ENCODE results near the gene ACVR2B. TPM values are rescaled to one million over a fixed set of nuclear protein-coding genes. Genes with fewer than 3 reads are reported as not detected.

ACVR2B gene
- total RNA-seq, 1 experiment from 2014 or later, result 2.2 TPM

GRCh38 chr3:38471260-38471857 is 17.7 kb downstream of the ACVR2B start:
- DNase-seq (ENCODE audit: low read depth in 1 of 2, low spot score in 2 of 2), result no peak
- no peak overlapping the region for H3K4me3 ChIP-seq
- no peaks in the 10 kb centered on the region for H3K36me3 ChIP-seq
- no peak overlapping the region for H3K27ac ChIP-seq
- H3K9me3 ChIP-seq (replicated peaks), result no peaks in the 10 kb centered on the region
- no peaks in the 10 kb centered on the region for H3K27me3 ChIP-seq (replicated peaks)
- H3K4me1 ChIP-seq (replicated peaks), result no peaks in the 10 kb centered on the region

GRCh38 chr3:38472342-38472741 is 18.7 kb downstream of the ACVR2B start:
- H3K4me3 ChIP-seq, result no peak overlapping the region
- no peaks in the 10 kb centered on the region for H3K9me3 ChIP-seq (replicated peaks)
- no peaks in the 10 kb centered on the region for H3K27me3 ChIP-seq (replicated peaks)
- H3K36me3 ChIP-seq, result no peaks in the 10 kb centered on the region
- DNase-seq (ENCODE audit: low read depth in 1 of 2, low spot score in 2 of 2), result no peak
- H3K27ac ChIP-seq, result no peak overlapping the region
- no peaks in the 10 kb centered on the region for H3K4me1 ChIP-seq (replicated peaks)

- no peak for DNase-seq (ENCODE audit: low read depth in 1 of 2, low spot score in 2 of 2)
- Histone ChIP-seq H3K27me3 (replicated peaks) (no peaks in the 10 kb centered on the region), H3K9me3 (replicated peaks) (no peaks in the 10 kb centered on the region), H3K36me3 (no peaks in the 10 kb centered on the region), H3K27ac (no peak overlapping the region), H3K4me1 (replicated peaks) (no peaks in the 10 kb centered on the region), H3K4me3 (no peak overlapping the region)
These were observed 19.5 kb downstream of the ACVR2B start for GRCh38 chr3:38473229-38473628.

GRCh38 chr3:38474928-38475605 is 21.4 kb downstream of the ACVR2B start:
- Histone ChIP-seq H3K27ac (no peak overlapping the region), H3K36me3 (peaks cover 4% of the 10 kb centered on the region), H3K4me1 (replicated peaks) (no peaks in the 10 kb centered on the region), H3K27me3 (replicated peaks) (no peaks in the 10 kb centered on the region), H3K4me3 (no peak overlapping the region), H3K9me3 (replicated peaks) (no peaks in the 10 kb centered on the region)
- DNase-seq (ENCODE audit: low read depth in 1 of 2, low spot score in 2 of 2), result no peak

- H3K27me3 ChIP-seq (replicated peaks), result no peaks in the 10 kb centered on the region
- no peak for DNase-seq (ENCODE audit: low read depth in 1 of 2, low spot score in 2 of 2)
- H3K4me1 ChIP-seq (replicated peaks), result no peaks in the 10 kb centered on the region
- no peak overlapping the region for H3K27ac ChIP-seq
- H3K4me3 ChIP-seq, result no peak overlapping the region
- peaks cover 8% of the 10 kb centered on the region for H3K36me3 ChIP-seq
- H3K9me3 ChIP-seq (replicated peaks), result 0 out of 2 replicates have a peak, but pooled peaks cover 2% of the 10 kb centered on the region
These were observed 22.0 kb downstream of the ACVR2B start for GRCh38 chr3:38475716-38476115.

- H3K36me3 ChIP-seq, result peaks cover 8% of the 10 kb centered on the region
- H3K9me3 ChIP-seq (replicated peaks), result 0 out of 2 replicates have a peak, but pooled peaks cover 2% of the 10 kb centered on the region
- no peak for DNase-seq (ENCODE audit: low read depth in 1 of 2, low spot score in 2 of 2)
- no peaks in the 10 kb centered on the region for H3K4me1 ChIP-seq (replicated peaks)
- no peak overlapping the region for H3K27ac ChIP-seq
- no peak overlapping the region for H3K4me3 ChIP-seq
- no peaks in the 10 kb centered on the region for H3K27me3 ChIP-seq (replicated peaks)
These were observed 22.6 kb downstream of the ACVR2B start for GRCh38 chr3:38476157-38476756.

GRCh38 chr3:38477057-38477820 is 23.5 kb downstream of the ACVR2B start:
- no peaks in the 10 kb centered on the region for H3K4me1 ChIP-seq (replicated peaks)
- H3K27me3 ChIP-seq (replicated peaks), result no peaks in the 10 kb centered on the region
- no peak overlapping the region for H3K27ac ChIP-seq
- no peak for DNase-seq (ENCODE audit: low read depth in 1 of 2, low spot score in 2 of 2)
- no peak overlapping the region for H3K4me3 ChIP-seq
- 0 out of 2 replicates have a peak, but pooled peaks cover 2% of the 10 kb centered on the region for H3K9me3 ChIP-seq (replicated peaks)
- H3K36me3 ChIP-seq, result peaks cover 8% of the 10 kb centered on the region

GRCh38 chr3:38477839-38478450 is 24.3 kb downstream of the ACVR2B start:
- 0 out of 2 replicates have a peak, but pooled peaks cover 2% of the 10 kb centered on the region for H3K9me3 ChIP-seq (replicated peaks)
- peaks cover 8% of the 10 kb centered on the region for H3K36me3 ChIP-seq
- H3K27me3 ChIP-seq (replicated peaks), result no peaks in the 10 kb centered on the region
- no peak overlapping the region for H3K4me3 ChIP-seq
- H3K4me1 ChIP-seq (replicated peaks), result no peaks in the 10 kb centered on the region
- no peak for DNase-seq (ENCODE audit: low read depth in 1 of 2, low spot score in 2 of 2)
- no peak overlapping the region for H3K27ac ChIP-seq

- H3K4me3 ChIP-seq, result no peak overlapping the region
- no peak for DNase-seq (ENCODE audit: low read depth in 1 of 2, low spot score in 2 of 2)
- no peaks in the 10 kb centered on the region for H3K4me1 ChIP-seq (replicated peaks)
- peaks cover 8% of the 10 kb centered on the region for H3K36me3 ChIP-seq
- 0 out of 2 replicates have a peak, but pooled peaks cover 2% of the 10 kb centered on the region for H3K9me3 ChIP-seq (replicated peaks)
- H3K27ac ChIP-seq, result no peak overlapping the region
- no peaks in the 10 kb centered on the region for H3K27me3 ChIP-seq (replicated peaks)
These were observed 25.2 kb downstream of the ACVR2B start for GRCh38 chr3:38478901-38479300.

- peaks cover 8% of the 10 kb centered on the region for H3K36me3 ChIP-seq
- no peaks in the 10 kb centered on the region for H3K27me3 ChIP-seq (replicated peaks)
- H3K9me3 ChIP-seq (replicated peaks), result 0 out of 2 replicates have a peak, but pooled peaks cover 2% of the 10 kb centered on the region
- peak in 1 of 2 experiments; percentile 39 for DNase-seq (ENCODE audit: low read depth in 1 of 2, low spot score in 2 of 2)
- no peaks in the 10 kb centered on the region for H3K4me1 ChIP-seq (replicated peaks)
- H3K4me3 ChIP-seq, result no peak overlapping the region
- no peak overlapping the region for H3K27ac ChIP-seq
These were observed 25.9 kb downstream of the ACVR2B start for GRCh38 chr3:38479431-38480092.

GRCh38 chr3:38480093-38480445 is 26.4 kb downstream of the ACVR2B start:
- Histone ChIP-seq H3K36me3 (peaks cover 8% of the 10 kb centered on the region), H3K4me3 (no peak overlapping the region)

GRCh38 chr3:38480930-38481329 is 27.2 kb downstream of the ACVR2B start:
- Histone ChIP-seq H3K4me3 (no peak overlapping the region), H3K36me3 (peaks cover 8% of the 10 kb centered on the region), H3K27me3 (replicated peaks) (no peaks in the 10 kb centered on the region), H3K27ac (no peak overlapping the region), H3K9me3 (replicated peaks) (0 out of 2 replicates have a peak, but pooled peaks cover 2% of the 10 kb centered on the region), H3K4me1 (replicated peaks) (no peaks in the 10 kb centered on the region)
- DNase-seq (ENCODE audit: low read depth in 1 of 2, low spot score in 2 of 2), result no peak

More at GRCh38 chr3:38480093-38480445, 26.4 kb downstream of the ACVR2B start:
- Histone ChIP-seq H3K9me3 (replicated peaks) (0 out of 2 replicates have a peak, but pooled peaks cover 2% of the 10 kb centered on the region), H3K4me1 (replicated peaks) (no peaks in the 10 kb centered on the region), H3K27me3 (replicated peaks) (no peaks in the 10 kb centered on the region), H3K27ac (no peak overlapping the region)
- no peak for DNase-seq (ENCODE audit: low read depth in 1 of 2, low spot score in 2 of 2)

GRCh38 chr3:38482951-38483350 is 29.3 kb downstream of the ACVR2B start:
- Histone ChIP-seq H3K36me3 (peaks cover 8% of the 10 kb centered on the region), H3K4me3 (no peak overlapping the region), H3K27ac (no peak overlapping the region), H3K9me3 (replicated peaks) (0 out of 2 replicates have a peak, but pooled peaks cover 2% of the 10 kb centered on the region), H3K27me3 (replicated peaks) (no peaks in the 10 kb centered on the region), H3K4me1 (replicated peaks) (no peaks in the 10 kb centered on the region)
- no peak for DNase-seq (ENCODE audit: low read depth in 1 of 2, low spot score in 2 of 2)
